Ishikawa (cell line): ENCODE results near the gene PIEZO1.

Experiments
- CEBPB ChIP-seq: IDR thresholded peaks from 2 replicates; pipeline ENCODE4 v1.6.1; 2012
- CREB1 ChIP-seq: IDR thresholded peaks from 2 replicates; pipeline ENCODE4 v1.6.1; 2012; ENCODE audit warnings: low read depth
- EP300 ChIP-seq: IDR thresholded peaks from 2 replicates; pipeline ENCODE4 v1.6.1; 2012; ENCODE audit warnings: borderline replicate concordance
- FOXM1 ChIP-seq: IDR thresholded peaks from 2 replicates; pipeline ENCODE4 v1.6.1; 2012; ENCODE audit warnings: low read depth, borderline replicate concordance
- MAX ChIP-seq: IDR thresholded peaks from 2 replicates; pipeline ENCODE4 v1.6.1; 2012
- NFIC ChIP-seq: IDR thresholded peaks from 2 replicates; pipeline ENCODE4 v1.6.1; 2012
- RAD21 ChIP-seq: IDR thresholded peaks from 2 replicates; pipeline ENCODE4 v1.6.1; 2012; ENCODE audit warnings: low read depth
- REST ChIP-seq: IDR thresholded peaks from 2 replicates; pipeline ENCODE4 v1.6.1; 2012; ENCODE audit warnings: low read depth, mild to moderate bottlenecking
- TAF1 ChIP-seq: IDR thresholded peaks from 2 replicates; pipeline ENCODE4 v1.6.1; 2012; ENCODE audit warnings: low read depth, mild to moderate bottlenecking
- TCF12 ChIP-seq: IDR thresholded peaks from 2 replicates; pipeline ENCODE4 v1.6.1; 2012; ENCODE audit warnings: low read depth
- YY1 ChIP-seq: IDR thresholded peaks from 2 replicates; pipeline ENCODE4 v1.6.1; 2012; ENCODE audit warnings: low read depth
- ZBTB7A ChIP-seq: IDR thresholded peaks from 2 replicates; pipeline ENCODE4 v1.6.1; 2012; ENCODE audit warnings: low read depth

- TF ChIP-seq CREB1 (no peak), REST (no peak), TAF1 (no peak), EP300 (no peak), MAX (no peak), TCF12 (no peak), NFIC (no peak), YY1 (no peak), CEBPB (no peak), RAD21 (no peak), ZBTB7A (peak; percentile 35; the same call in 1 of the 2 replicates), FOXM1 (no peak)
Observed at GRCh38 chr16:88762258-88762870, 22.7 kb downstream of the PIEZO1 start.
